Kasumi-1 (cell line): ENCODE measurements around the gene KIAA0319L.

Experiments
- DNase-seq, 2 experiments: peaks; one replicate each; lab custom pipeline; 2025; lab: John Stamatoyannopoulos, UW

Gene KIAA0319L

GRCh38 chr1:35443768-35444518, 113.3 kb downstream of the KIAA0319L start:
- DNase-seq: peak; percentile 9 to 25

GRCh38 chr1:35442734-35443133, 114.5 kb downstream of the KIAA0319L start:
- peak in 1 of 2 experiments; percentile 50 for DNase-seq

- DNase-seq: no peak
These were observed 115.2 kb downstream of the KIAA0319L start for GRCh38 chr1:35441926-35442579.

GRCh38 chr1:35439626-35440025, 117.6 kb downstream of the KIAA0319L start:
- DNase-seq: no peak

- no peak for DNase-seq
These were observed 120.0 kb downstream of the KIAA0319L start for GRCh38 chr1:35437200-35437599.

- DNase-seq: no peak
These were observed 121.1 kb downstream of the KIAA0319L start for GRCh38 chr1:35436078-35436477.

GRCh38 chr1:35434703-35435102, 122.5 kb downstream of the KIAA0319L start:
- no peak for DNase-seq

- no peak for DNase-seq
These were observed 123.5 kb downstream of the KIAA0319L start for GRCh38 chr1:35433714-35434113.

GRCh38 chr1:35432231-35432630, 125.0 kb downstream of the KIAA0319L start:
- no peak for DNase-seq

GRCh38 chr1:35431173-35431599, 126.0 kb downstream of the KIAA0319L start:
- no peak for DNase-seq

- DNase-seq: no peak
These were observed 126.4 kb downstream of the KIAA0319L start for GRCh38 chr1:35430762-35431161.

- no peak for DNase-seq
These were observed 128.8 kb downstream of the KIAA0319L start for GRCh38 chr1:35428360-35428759.

GRCh38 chr1:35426097-35426586, 131.1 kb downstream of the KIAA0319L start:
- no peak for DNase-seq

- DNase-seq: no peak
These were observed 148.3 kb downstream of the KIAA0319L start for GRCh38 chr1:35408925-35409324.

- no peak for DNase-seq
These were observed 149.5 kb downstream of the KIAA0319L start for GRCh38 chr1:35407743-35408142.

- DNase-seq: no peak
These were observed 151.1 kb downstream of the KIAA0319L start for GRCh38 chr1:35406103-35406502.

GRCh38 chr1:35401049-35401448, 156.2 kb downstream of the KIAA0319L start:
- DNase-seq: no peak

GRCh38 chr1:35398739-35399138, 158.5 kb downstream of the KIAA0319L start:
- no peak for DNase-seq

- no peak for DNase-seq
These were observed 162.8 kb downstream of the KIAA0319L start for GRCh38 chr1:35394386-35394785.

GRCh38 chr1:35390600-35391494, 166.4 kb downstream of the KIAA0319L start:
- no peak for DNase-seq

- no peak for DNase-seq
These were observed 170.2 kb downstream of the KIAA0319L start for GRCh38 chr1:35386959-35387358.

- no peak for DNase-seq
These were observed 170.9 kb downstream of the KIAA0319L start for GRCh38 chr1:35386290-35386689.
